Gastrocnemius medialis (tissue), 4 donors: ENCODE measurements around the gene SMAD3. TPM values are rescaled to one million over a fixed set of nuclear protein-coding genes. Genes with fewer than 3 reads are reported as not detected.

Experiments
- ATAC-seq, 2 donors: fragments of 150-250 bp; one replicate each; pipeline ENCODE4 v1.9.1; 2016
- DNase-seq, 2 donors: peaks; one replicate each; pipeline ENCODE4 v3.0.0-alpha.2; 2019
- H3K27ac ChIP-seq, 4 donors: fragments of 200-600 bp; sonication (generic); 1 replicate in 1 of 4; 2 replicates in 3 of 4; pipeline ENCODE4 v1.5.1; 2016 to 2018; ENCODE audit warnings: mild to moderate bottlenecking in 2 of 4, moderate library complexity in 1 of 4
- H3K27me3 ChIP-seq, 3 donors: fragments of 200-600 bp; sonication (generic) in 2 of 3; 1 replicate in 1 of 3; 2 replicates in 2 of 3; pipeline versions ENCODE4 v1.5.1 to v1.6.0; 2016 to 2019; ENCODE audit warnings: mild to moderate bottlenecking in 1 of 3, moderate library complexity in 1 of 3
- H3K36me3 ChIP-seq, 2 donors: fragments of 200-600 bp; sonication (generic) in 1 of 2; one replicate each; pipeline ENCODE4 v1.5.1; 2017 to 2018
- H3K4me1 ChIP-seq, 2 donors: fragments of 200-600 bp; sonication (generic) in 1 of 2; one replicate each; pipeline ENCODE4 v1.5.1; 2016 to 2017; ENCODE audit warnings: mild to moderate bottlenecking in 2 of 2
- H3K4me3 ChIP-seq, 4 donors: fragments of 200-600 bp; sonication (generic) in 3 of 4; 1 replicate in 1 of 4; 2 replicates in 3 of 4; pipeline ENCODE4 v1.5.1; 2016 to 2019; ENCODE audit warnings: mild to moderate bottlenecking in 2 of 4
- H3K9me3 ChIP-seq, 3 donors: fragments of 200-600 bp; sonication (generic) in 2 of 3; 1 replicate in 1 of 3; 2 replicates in 2 of 3; pipeline ENCODE4 v1.5.1; 2016 to 2019
- CTCF ChIP-seq, 5 experiments: fragments of 450-650 bp in 3 of 5; fragments of 200-600 bp in 2 of 5; sonication (generic) in 2 of 5; IDR thresholded peaks in 4 of 5; conservative IDR thresholded peaks in 1 of 5; 1 replicate in 4 of 5; 2 replicates in 1 of 5; pipeline ENCODE4 v1.5.1; 2016 to 2019; ENCODE audit warnings: antibody characterized with exemption in 5 of 5, mild to moderate bottlenecking in 3 of 5, moderate library complexity in 3 of 5
- POLR2A ChIP-seq, 2 donors: fragments of 450-650 bp; IDR thresholded peaks; one replicate each; pipeline ENCODE4 v1.6.1; 2017; ENCODE audit warnings: antibody characterized with exemption in 2 of 2, mild to moderate bottlenecking in 2 of 2, moderate library complexity in 2 of 2
- in situ Hi-C, 4 donors: fragments of 200-750 bp; cut with MboI; loops; one replicate each; pipeline versions ENCODE4 v1.15.0 to v1.8.0; 2017; ENCODE audit warnings: low sequenced_read_pairs in 4 of 4
- intact Hi-C: fragments of 100-400 bp; cut with DNase I; formaldehyde crosslinking; loops from one replicate; pipeline ENCODE4 v1.15.1; 2023; ENCODE audit warnings: low total_unique reads
- total RNA-seq, 4 donors: library from RNA; depleted of rRNA; stranded (reverse); fragments of >200 nt; gene quantifications; one replicate each; pipeline versions ENCODE4 v1.1.0 to v1.2.3, GENCODE V29; 2016

Gene SMAD3
- total RNA-seq, 4 donors from 2014 or later: 15.9 to 61.7 (median 26.3) TPM

GRCh38 chr15:67077641-67078215 lies 12.3 kb downstream of the SMAD3 start:
- Histone ChIP-seq H3K27ac (peak overlapping the region; percentile 87 to 98 (median 94)), H3K9me3 (no peaks in the 10 kb centered on the region), H3K4me1 (peaks cover 95% of the 10 kb centered on the region in 2 donors), H3K27me3 (no peaks in the 10 kb centered on the region), H3K36me3 (no peaks in the 10 kb centered on the region), H3K4me3 (peak overlapping the region in 1 of 4 donors; percentile 9)
- TF ChIP-seq POLR2A (IDR thresholded peaks at IDR 0.05) (peak; percentile 68 to 77), CTCF (IDR thresholded peaks at IDR 0.05 in 4 of 5, conservative IDR thresholded peaks at IDR 0.05 in 1 of 5) (no peak)
- intact Hi-C loops: loop anchor here (10.0 kb wide), 1 partner anchor 1197 kb away; the partner anchor contains the start of gene FEM1B
- DNase-seq (peak; percentile 62 to 73), ATAC-seq (peak; percentile 43 to 71)
- in situ Hi-C loops: loop anchor here in 2 of 4 donors (5.0 to 10.0 kb wide), 3 partner anchors 47 to 117 kb away; no protein-coding TSS in a partner anchor

- peak; percentile 11 to 21 for TF ChIP-seq POLR2A (IDR thresholded peaks at IDR 0.05)
- no peak for TF ChIP-seq CTCF (IDR thresholded peaks at IDR 0.05 in 4 of 5, conservative IDR thresholded peaks at IDR 0.05 in 1 of 5)
- Histone ChIP-seq H3K4me1 (peaks cover 93% of the 10 kb centered on the region in 2 donors), H3K4me3 (no peak overlapping the region), H3K9me3 (no peaks in the 10 kb centered on the region), H3K36me3 (no peaks in the 10 kb centered on the region), H3K27ac (peak overlapping the region; percentile 87 to 98 (median 94)), H3K27me3 (no peaks in the 10 kb centered on the region)
- in situ Hi-C loops: loop anchor here in 2 of 4 donors (5.0 to 10.0 kb wide), 3 partner anchors 45 to 115 kb away; no protein-coding TSS in a partner anchor
- peak in 1 of 2 donors; percentile 71 for DNase-seq
- peak in 1 of 2 donors; percentile 30 for ATAC-seq
- intact Hi-C loops: loop anchor here (10.0 kb wide), 1 partner anchor 1195 kb away; the partner anchor contains the start of gene FEM1B
Measured at GRCh38 chr15:67079361-67079760, 14.0 kb downstream of the SMAD3 start.

- Histone ChIP-seq H3K36me3 (no peaks in the 10 kb centered on the region), H3K9me3 (no peaks in the 10 kb centered on the region), H3K27me3 (no peaks in the 10 kb centered on the region), H3K4me1 (peaks cover 93% of the 10 kb centered on the region in 2 donors), H3K27ac (peak overlapping the region; percentile 87 to 98 (median 94)), H3K4me3 (peak overlapping the region in 2 of 4 donors; percentile 8 to 9)
- ATAC-seq (peak; percentile 12 to 45), DNase-seq (peak; percentile 50 to 63)
- intact Hi-C loops (loop anchor here (2.0 kb wide), 1 partner anchor 28 kb away; no protein-coding TSS in a partner anchor), in situ Hi-C loops (no loop called here)
- TF ChIP-seq POLR2A (IDR thresholded peaks at IDR 0.05) (no peak), CTCF (IDR thresholded peaks at IDR 0.05 in 4 of 5, conservative IDR thresholded peaks at IDR 0.05 in 1 of 5) (no peak)
Measured at GRCh38 chr15:67080118-67080899, 14.9 kb downstream of the SMAD3 start.

GRCh38 chr15:67080900-67081431 lies 15.6 kb downstream of the SMAD3 start:
- H3K4me1 ChIP-seq: peaks cover 93% of the 10 kb centered on the region in 2 donors

More at GRCh38 chr15:67080900-67081431, 15.6 kb downstream of the SMAD3 start:
- Histone ChIP-seq H3K27ac (peak overlapping the region; percentile 87 to 98 (median 94)), H3K36me3 (no peaks in the 10 kb centered on the region), H3K27me3 (no peaks in the 10 kb centered on the region), H3K9me3 (no peaks in the 10 kb centered on the region), H3K4me3 (peak overlapping the region in 2 of 4 donors; percentile 8 to 9)
- peak in 4 of 5 experiments; percentile 17 to 37 (median 22) for TF ChIP-seq CTCF (IDR thresholded peaks at IDR 0.05 in 4 of 5, conservative IDR thresholded peaks at IDR 0.05 in 1 of 5)
- TF ChIP-seq POLR2A (IDR thresholded peaks at IDR 0.05): peak; percentile 52 to 63
- intact Hi-C loops: loop anchor here (1.0 to 2.0 kb wide), 4 partner anchors 28 to 108 kb away; no protein-coding TSS in a partner anchor
- peak; percentile 92 to 94 for DNase-seq
- in situ Hi-C loops: no loop called here
- ATAC-seq: peak; percentile 73 to 82
